ENCODE data around the gene KNDC1. TPM values are rescaled to one million over a fixed set of nuclear protein-coding genes. Genes with fewer than 3 reads are reported as not detected.

The KNDC1 gene
- total and polyA plus RNA-seq, 2 donors (not counting 1 experiment from before 2014, with no cell fraction given): 0.17 to 0.45 TPM

DNA sequence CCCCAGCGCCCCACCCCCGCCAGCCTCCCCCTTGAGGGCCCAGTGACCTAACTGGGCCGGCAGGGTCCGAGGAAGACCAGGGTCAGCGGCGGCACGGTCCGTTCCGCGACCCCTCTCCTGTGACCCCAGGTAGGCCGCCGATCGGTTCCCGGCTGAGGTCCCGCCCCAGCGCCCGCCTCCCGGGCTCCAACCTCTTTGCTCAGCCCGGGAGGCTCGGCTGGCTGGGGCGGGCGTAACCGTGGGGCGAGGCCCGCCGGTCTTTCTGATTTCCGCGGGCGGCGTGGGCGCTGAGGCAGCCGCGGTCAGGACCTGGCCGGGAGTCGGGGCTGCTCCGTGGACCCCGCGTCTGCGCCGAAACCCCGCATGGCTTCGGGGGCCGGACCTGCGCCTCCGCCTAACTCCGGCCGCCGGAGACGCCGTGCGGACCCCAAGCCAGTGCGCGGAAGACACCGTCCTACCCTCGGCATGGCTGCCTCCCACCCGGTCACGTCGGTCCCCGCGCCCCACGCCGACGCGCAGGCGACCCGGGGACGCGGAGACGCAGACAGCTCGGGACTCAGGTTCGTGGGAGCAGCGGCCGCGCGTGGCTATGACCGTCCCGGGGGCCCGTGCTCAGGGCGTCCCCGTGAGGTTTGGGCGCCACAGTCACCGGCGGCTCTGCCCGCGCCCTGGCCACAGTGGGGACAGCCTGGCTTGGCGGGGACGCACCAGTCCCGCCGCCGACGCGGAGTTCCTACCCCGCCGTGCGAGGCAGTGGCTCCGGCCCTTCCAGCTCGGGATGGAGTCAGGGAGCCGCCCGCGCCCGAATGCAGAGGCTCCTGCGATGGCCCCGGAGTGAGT is 76.6 kb downstream of the KNDC1 start:
- H3K36me3 ChIP-seq (replicated peaks in 1 of 2; ENCODE audit: control extremely low read depth in 1 of 2, control insufficient read depth in 1 of 2, extremely low read depth in 1 of 2, insufficient read depth in 2 of 2, low read length in 1 of 2): no peaks in the 10 kb centered on the region
- H3K9ac ChIP-seq (ENCODE audit: low read length): peak overlapping the region; percentile 53
- peak overlapping the region; percentile 38 for H2AFZ ChIP-seq (ENCODE audit: insufficient read depth, low read depth, low read length, poor library complexity, severe bottlenecking)
- peak overlapping the region; percentile 32 for H3K4me3 Mint-ChIP-seq
- H4K20me1 ChIP-seq (ENCODE audit: control insufficient read depth, insufficient read depth, low read length, poor library complexity, severe bottlenecking): peaks cover 4% of the 10 kb centered on the region
- H3K27me3 ChIP-seq (replicated peaks in 1 of 4; ENCODE audit: control extremely low read depth in 1 of 4, control insufficient read depth in 3 of 4, insufficient read depth in 4 of 4, low read length in 3 of 4): peaks cover 0 to 54% (median 21%) of the 10 kb centered on the region in 4 experiments
- DNase-seq (peak; percentile 54), ATAC-seq (ENCODE audit: low read depth) (no peak)
- no peak overlapping the region for H3K27ac Mint-ChIP-seq
- CTCF ChIA-PET: no interaction called here
- no peak overlapping the region for H3K27ac ChIP-seq (ENCODE audit: low read length in 2 of 2)
- 3% methylated on average over 101 of the region's 103 CpGs for WGBS (ENCODE audit: insufficient coverage)
- H3K27me3 Mint-ChIP-seq: peaks cover 16% of the 10 kb centered on the region
- TF ChIP-seq, protein P1, sequence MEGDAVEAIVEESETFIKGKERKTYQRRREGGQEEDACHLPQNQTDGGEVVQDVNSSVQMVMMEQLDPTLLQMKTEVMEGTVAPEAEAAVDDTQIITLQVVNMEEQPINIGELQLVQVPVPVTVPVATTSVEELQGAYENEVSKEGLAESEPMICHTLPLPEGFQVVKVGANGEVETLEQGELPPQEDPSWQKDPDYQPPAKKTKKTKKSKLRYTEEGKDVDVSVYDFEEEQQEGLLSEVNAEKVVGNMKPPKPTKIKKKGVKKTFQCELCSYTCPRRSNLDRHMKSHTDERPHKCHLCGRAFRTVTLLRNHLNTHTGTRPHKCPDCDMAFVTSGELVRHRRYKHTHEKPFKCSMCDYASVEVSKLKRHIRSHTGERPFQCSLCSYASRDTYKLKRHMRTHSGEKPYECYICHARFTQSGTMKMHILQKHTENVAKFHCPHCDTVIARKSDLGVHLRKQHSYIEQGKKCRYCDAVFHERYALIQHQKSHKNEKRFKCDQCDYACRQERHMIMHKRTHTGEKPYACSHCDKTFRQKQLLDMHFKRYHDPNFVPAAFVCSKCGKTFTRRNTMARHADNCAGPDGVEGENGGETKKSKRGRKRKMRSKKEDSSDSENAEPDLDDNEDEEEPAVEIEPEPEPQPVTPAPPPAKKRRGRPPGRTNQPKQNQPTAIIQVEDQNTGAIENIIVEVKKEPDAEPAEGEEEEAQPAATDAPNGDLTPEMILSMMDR (IDR thresholded peaks at IDR 0.05): no peak
- TF ChIP-seq EZH2 (IDR thresholded peaks at IDR 0.05; ENCODE audit: borderline replicate concordance, insufficient read depth, low read depth, low read length, poor library complexity, severe bottlenecking): peak; percentile 90
- peaks cover 49 to 53% of the 10 kb centered on the region in 2 donors for H3K4me1 ChIP-seq (ENCODE audit: control insufficient read depth in 2 of 2, insufficient read depth in 2 of 2, low read length in 2 of 2)
- H3K4me1 Mint-ChIP-seq: peaks cover 30% of the 10 kb centered on the region
- peak overlapping the region in 4 of 5 experiments; percentile 17 to 55 (median 38) for H3K4me3 ChIP-seq (ENCODE audit: control extremely low read depth in 1 of 5, extremely low read depth in 1 of 5, insufficient read depth in 1 of 5, low read depth in 2 of 5, low read length in 4 of 5)
- no peaks in the 10 kb centered on the region for H3K9me3 Mint-ChIP-seq (ENCODE audit: insufficient read depth)
- POLR2A ChIA-PET: no interaction called here
- peak overlapping the region; percentile 86 for H3K4me2 ChIP-seq (replicated peaks; ENCODE audit: low read depth, low read length, poor library complexity, severe bottlenecking)
- H3K9me3 ChIP-seq (ENCODE audit: control extremely low read depth in 1 of 3, control insufficient read depth in 2 of 3, insufficient read depth in 1 of 3, low read length in 2 of 3): peaks cover 0 to 1% (median 0%) of the 10 kb centered on the region in 3 donors
- intact Hi-C loops (cut with micrococcal nuclease): no loop called here
- no peaks in the 10 kb centered on the region for H3K79me2 ChIP-seq (ENCODE audit: control insufficient read depth, insufficient read depth, low read length)

DNA sequence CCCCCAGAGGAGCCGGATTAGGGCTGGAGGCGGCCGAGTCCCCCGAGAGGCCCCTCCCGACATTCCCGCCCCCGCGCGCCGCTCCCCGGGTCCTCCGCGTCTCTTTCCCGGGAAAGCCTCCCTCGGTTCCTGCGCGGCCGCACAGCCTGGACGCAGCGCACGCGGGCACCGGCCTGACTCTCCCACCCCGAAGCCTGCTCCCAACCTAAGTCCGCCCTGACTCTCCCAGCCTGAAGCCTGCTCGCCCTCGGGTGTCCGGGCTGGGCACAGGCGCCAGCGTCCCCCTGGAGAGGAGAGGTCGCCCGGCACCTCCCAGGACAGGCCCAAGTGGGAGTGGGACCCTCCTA is 77.2 kb downstream of the KNDC1 start:
- TF ChIP-seq, protein P1 (IDR thresholded peaks at IDR 0.05): no peak
- peak; percentile 16 for TF ChIP-seq EZH2 (IDR thresholded peaks at IDR 0.05; ENCODE audit: borderline replicate concordance, insufficient read depth, low read depth, low read length, poor library complexity, severe bottlenecking)
- 18% methylated on average over 32 of the region's 32 CpGs for WGBS (ENCODE audit: insufficient coverage)
- H2AFZ ChIP-seq (ENCODE audit: insufficient read depth, low read depth, low read length, poor library complexity, severe bottlenecking): no peak overlapping the region
- H3K4me3 Mint-ChIP-seq: peak overlapping the region; percentile 29
- H3K27ac ChIP-seq (ENCODE audit: low read length in 2 of 2): no peak overlapping the region
- no peaks in the 10 kb centered on the region for H3K36me3 ChIP-seq (replicated peaks in 1 of 2; ENCODE audit: control extremely low read depth in 1 of 2, control insufficient read depth in 1 of 2, extremely low read depth in 1 of 2, insufficient read depth in 2 of 2, low read length in 1 of 2)
- peaks cover 34% of the 10 kb centered on the region for H3K4me1 Mint-ChIP-seq
- ChIA-PET POLR2A (no interaction called here), CTCF (no interaction called here)
- no peaks in the 10 kb centered on the region for H3K79me2 ChIP-seq (ENCODE audit: control insufficient read depth, insufficient read depth, low read length)
- H3K27me3 ChIP-seq (replicated peaks in 1 of 4; ENCODE audit: control extremely low read depth in 1 of 4, control insufficient read depth in 3 of 4, insufficient read depth in 4 of 4, low read length in 3 of 4): peaks cover 0 to 48% (median 19%) of the 10 kb centered on the region in 4 experiments
- H4K20me1 ChIP-seq (ENCODE audit: control insufficient read depth, insufficient read depth, low read length, poor library complexity, severe bottlenecking): peaks cover 4% of the 10 kb centered on the region
- peak overlapping the region; percentile 86 for H3K4me2 ChIP-seq (replicated peaks; ENCODE audit: low read depth, low read length, poor library complexity, severe bottlenecking)
- peak overlapping the region; percentile 53 for H3K9ac ChIP-seq (ENCODE audit: low read length)
- peak overlapping the region in 1 of 5 experiments; percentile 42 for H3K4me3 ChIP-seq (ENCODE audit: control extremely low read depth in 1 of 5, extremely low read depth in 1 of 5, insufficient read depth in 1 of 5, low read depth in 2 of 5, low read length in 4 of 5)
- H3K4me1 ChIP-seq (ENCODE audit: control insufficient read depth in 2 of 2, insufficient read depth in 2 of 2, low read length in 2 of 2): peaks cover 55 to 59% of the 10 kb centered on the region in 2 donors
- no peaks in the 10 kb centered on the region for H3K9me3 ChIP-seq (ENCODE audit: control extremely low read depth in 1 of 3, control insufficient read depth in 2 of 3, insufficient read depth in 1 of 3, low read length in 2 of 3)
- DNase-seq: no peak
- H3K27ac Mint-ChIP-seq: no peak overlapping the region
- ATAC-seq (ENCODE audit: low read depth): no peak
- intact Hi-C loops (cut with micrococcal nuclease): no loop called here
- no peaks in the 10 kb centered on the region for H3K9me3 Mint-ChIP-seq (ENCODE audit: insufficient read depth)
- peaks cover 16% of the 10 kb centered on the region for H3K27me3 Mint-ChIP-seq
